IPS DF 6.9 (cell line): ENCODE data around the gene MAP1LC3B.

ENCODE experiments used
- DNase-seq: peaks from one replicate; pipeline ENCODE4 v3.0.0-alpha.2; 2013; ENCODE audit warnings: low read depth, low spot score
- H3K27ac ChIP-seq: one replicate; pipeline ENCODE4 v1.5.1; 2013; ENCODE audit warnings: low read length, control low read depth
- H3K27me3 ChIP-seq: 2 replicates; pipeline ENCODE4 v1.6.1; 2013; ENCODE audit warnings: mild to moderate bottlenecking, low read length; ENCODE audit not compliant: control insufficient read depth, insufficient read depth
- H3K36me3 ChIP-seq: 2 replicates; pipeline ENCODE4 v1.6.1; 2013; ENCODE audit warnings: low read length; ENCODE audit not compliant: control insufficient read depth, insufficient read depth
- H3K4me1 ChIP-seq: 2 replicates; pipeline ENCODE4 v1.6.1; 2013; ENCODE audit warnings: low read length; ENCODE audit not compliant: control insufficient read depth, insufficient read depth
- H3K4me3 ChIP-seq: 2 replicates; pipeline ENCODE4 v1.5.1; 2013; ENCODE audit warnings: mild to moderate bottlenecking, low read length
- H3K9me3 ChIP-seq: 2 replicates; pipeline ENCODE4 v1.6.1; 2013; ENCODE audit warnings: low read length, inconsistent platforms; ENCODE audit not compliant: control insufficient read depth, insufficient read depth
- WGBS: extraction: QIAGEN DNeasy Blood & Tissue Kit; methylation state at CpG from one replicate; pipeline ENCODE4 v1.1.7; 2013; ENCODE audit warnings: mixed read lengths, missing lambda C conversion rate; ENCODE audit not compliant: insufficient read length, insufficient coverage; 5-methylcytosine and 5-hydroxymethylcytosine counted together

MAP1LC3B gene

GRCh38 chr16:87348616-87349157 is 43.4 kb upstream of the MAP1LC3B start:
- no CpG with 5 or more reads among the region's 13 CpGs for WGBS

DNA sequence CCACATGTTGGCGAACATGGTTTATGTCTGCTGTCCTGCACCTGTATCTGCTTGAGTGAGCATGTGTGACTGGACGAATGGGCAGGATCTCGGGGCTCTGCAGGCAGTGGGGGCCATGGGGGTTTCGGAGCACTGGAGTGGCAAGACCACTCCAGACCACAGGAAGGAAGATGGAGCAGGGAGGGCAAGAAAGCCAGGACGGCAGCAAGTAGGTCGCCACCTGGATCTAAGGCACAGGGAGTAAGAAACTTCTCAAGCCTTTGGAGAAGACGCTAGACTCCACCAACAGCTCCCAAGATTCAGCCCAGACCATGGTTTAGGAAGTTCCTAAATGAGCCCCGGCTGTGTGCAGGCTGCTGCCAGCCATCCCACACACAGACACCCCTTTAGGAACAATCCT is 42.1 kb upstream of the MAP1LC3B start:
- Histone ChIP-seq H3K4me3 (no peak overlapping the region), H3K27ac (no peak overlapping the region), H3K27me3 (no peaks in the 10 kb centered on the region), H3K4me1 (no peaks in the 10 kb centered on the region), H3K9me3 (no peaks in the 10 kb centered on the region), H3K36me3 (no peaks in the 10 kb centered on the region)
- no peak for DNase-seq
- WGBS: no CpG with 5 or more reads among the region's 8 CpGs

More at GRCh38 chr16:87348616-87349157, 43.4 kb upstream of the MAP1LC3B start:
- Histone ChIP-seq H3K27me3 (no peaks in the 10 kb centered on the region), H3K4me3 (no peak overlapping the region), H3K36me3 (no peaks in the 10 kb centered on the region), H3K27ac (no peak overlapping the region), H3K4me1 (no peaks in the 10 kb centered on the region), H3K9me3 (no peaks in the 10 kb centered on the region)
- no peak for DNase-seq

DNA sequence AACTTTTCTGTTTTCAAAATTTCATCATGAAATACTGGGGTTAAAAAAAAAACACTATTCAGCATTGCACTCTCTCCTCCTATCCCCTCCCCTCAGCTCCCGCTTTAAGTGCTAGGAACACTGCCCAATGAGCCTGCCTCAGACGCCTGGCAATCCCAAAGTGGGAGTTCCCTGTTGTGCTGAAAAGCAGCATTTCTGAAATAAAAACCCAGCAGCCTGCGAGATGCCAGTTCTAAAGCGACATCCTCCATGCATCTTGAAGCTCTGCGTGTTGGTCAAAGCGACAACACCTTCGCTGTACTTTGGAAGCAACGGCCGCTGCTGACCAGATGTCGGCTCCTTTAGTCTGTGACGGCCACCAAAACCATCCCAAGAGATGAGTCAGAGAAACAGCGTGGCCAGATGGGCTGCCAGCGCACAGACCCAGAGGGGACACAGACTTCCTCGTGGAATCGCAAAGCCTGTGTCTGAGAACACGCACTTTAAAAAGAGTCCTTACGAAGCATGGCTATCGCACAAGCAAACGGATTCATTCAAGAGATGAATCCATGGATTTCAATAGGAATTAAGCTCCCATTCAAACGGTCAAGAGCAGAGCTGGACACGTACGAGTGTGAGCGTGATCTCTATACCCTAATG is 41.3 kb upstream of the MAP1LC3B start:
- Histone ChIP-seq H3K9me3 (no peaks in the 10 kb centered on the region), H3K4me3 (no peak overlapping the region), H3K4me1 (no peaks in the 10 kb centered on the region), H3K27ac (no peak overlapping the region), H3K36me3 (no peaks in the 10 kb centered on the region), H3K27me3 (no peaks in the 10 kb centered on the region)
- WGBS: no CpG with 5 or more reads among the region's 23 CpGs
- no peak for DNase-seq

DNA sequence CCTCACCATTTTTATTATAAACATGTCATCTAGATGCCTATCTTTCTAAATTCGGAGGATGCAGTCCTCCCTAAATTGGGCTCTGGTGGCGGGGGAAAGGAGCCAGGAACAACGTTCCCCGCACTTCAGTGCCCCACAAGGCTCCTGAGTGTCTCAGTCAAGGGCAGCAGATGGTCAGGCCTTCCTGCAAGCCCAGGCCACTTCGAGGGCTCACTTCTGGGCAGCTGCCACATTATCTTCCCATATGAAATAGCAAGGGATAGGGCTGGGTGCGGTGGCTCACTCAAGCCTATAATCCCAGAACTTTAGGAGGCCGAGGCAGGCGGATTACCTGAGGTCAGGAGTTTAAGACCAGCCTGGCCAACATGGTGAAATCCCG is 40.8 kb upstream of the MAP1LC3B start:
- H3K9me3 ChIP-seq: no peaks in the 10 kb centered on the region
- H3K4me3 ChIP-seq: no peak overlapping the region
- no peak overlapping the region for H3K27ac ChIP-seq
- WGBS: no CpG with 5 or more reads among the region's 9 CpGs
- H3K4me1 ChIP-seq: no peaks in the 10 kb centered on the region
- no peaks in the 10 kb centered on the region for H3K27me3 ChIP-seq
- DNase-seq: no peak
- H3K36me3 ChIP-seq: no peaks in the 10 kb centered on the region

DNA sequence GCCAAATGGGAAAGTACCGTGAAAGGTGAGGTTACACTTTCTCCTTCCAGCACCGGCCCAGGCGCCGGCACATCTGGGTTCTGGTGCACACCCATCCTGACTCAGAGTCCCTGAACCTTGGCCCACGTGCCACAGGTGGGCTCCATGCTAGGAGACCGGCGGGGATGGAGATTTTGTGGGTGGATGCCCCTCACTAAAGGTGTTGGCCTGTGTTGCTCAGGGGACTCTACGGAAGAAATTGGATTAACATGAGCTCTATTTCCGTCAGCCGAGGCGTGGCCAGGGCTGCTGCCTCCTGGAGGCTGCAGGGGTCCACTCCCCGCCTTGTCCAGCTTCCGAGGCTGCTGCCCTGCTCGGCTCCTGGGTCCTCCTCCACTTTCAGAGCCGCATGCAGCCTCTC is 39.3 kb upstream of the MAP1LC3B start:
- no peak for DNase-seq
- no peak overlapping the region for H3K27ac ChIP-seq
- no peak overlapping the region for H3K4me3 ChIP-seq
- no peaks in the 10 kb centered on the region for H3K4me1 ChIP-seq
- H3K27me3 ChIP-seq: no peaks in the 10 kb centered on the region
- no CpG with 5 or more reads among the region's 15 CpGs for WGBS
- H3K36me3 ChIP-seq: no peaks in the 10 kb centered on the region
- no peaks in the 10 kb centered on the region for H3K9me3 ChIP-seq

DNA sequence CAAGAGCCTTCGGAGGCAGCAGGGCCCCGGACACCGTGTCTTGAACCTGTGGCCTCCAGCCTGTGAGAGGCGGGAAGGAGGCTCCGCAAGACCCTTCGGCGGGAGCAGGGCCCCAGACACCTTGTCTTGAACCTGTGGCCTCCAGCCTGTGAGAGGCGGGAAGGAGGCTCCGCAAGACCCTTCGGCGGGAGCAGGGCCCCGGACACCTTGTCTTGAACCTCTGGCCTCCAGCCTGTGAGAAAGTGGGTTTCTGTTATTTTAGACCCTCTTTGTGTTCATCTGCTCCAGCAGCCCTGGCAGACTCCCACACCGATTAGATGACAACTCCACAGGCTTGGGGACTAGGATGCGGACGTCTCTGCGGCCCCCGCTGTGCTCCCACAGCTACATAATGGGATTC is 38.5 kb upstream of the MAP1LC3B start:
- H3K36me3 ChIP-seq: peaks cover 4% of the 10 kb centered on the region; the same call in 1 of the 2 replicates
- no peak for DNase-seq
- no CpG with 5 or more reads among the region's 17 CpGs for WGBS
- no peaks in the 10 kb centered on the region for H3K4me1 ChIP-seq
- H3K27ac ChIP-seq: no peak overlapping the region
- no peaks in the 10 kb centered on the region for H3K9me3 ChIP-seq
- no peaks in the 10 kb centered on the region for H3K27me3 ChIP-seq
- H3K4me3 ChIP-seq: no peak overlapping the region

DNA sequence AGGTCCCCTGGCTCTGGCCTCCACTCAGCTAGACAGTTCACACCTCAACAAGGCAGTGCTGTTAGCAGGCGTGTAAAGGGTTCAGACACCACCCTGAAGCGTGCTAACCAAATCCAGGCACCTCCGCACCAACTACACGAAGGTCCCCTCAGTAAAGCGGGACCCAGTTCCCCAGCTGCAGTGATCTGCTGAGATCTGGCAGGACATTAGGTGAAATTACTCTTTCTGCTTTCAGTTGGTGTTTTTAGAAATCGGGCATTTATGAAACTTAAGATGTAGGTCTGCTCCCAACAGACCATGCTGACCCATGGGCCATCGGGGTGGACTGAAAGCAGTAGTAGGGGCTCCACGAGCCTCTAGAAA is 35.7 kb upstream of the MAP1LC3B start:
- no peaks in the 10 kb centered on the region for H3K4me1 ChIP-seq
- WGBS: no CpG with 5 or more reads among the region's 8 CpGs
- H3K27me3 ChIP-seq: no peaks in the 10 kb centered on the region
- no peak overlapping the region for H3K27ac ChIP-seq
- peaks cover 7% of the 10 kb centered on the region; the same call in 1 of the 2 replicates for H3K36me3 ChIP-seq
- no peaks in the 10 kb centered on the region for H3K9me3 ChIP-seq
- no peak overlapping the region for H3K4me3 ChIP-seq
- DNase-seq: no peak

DNA sequence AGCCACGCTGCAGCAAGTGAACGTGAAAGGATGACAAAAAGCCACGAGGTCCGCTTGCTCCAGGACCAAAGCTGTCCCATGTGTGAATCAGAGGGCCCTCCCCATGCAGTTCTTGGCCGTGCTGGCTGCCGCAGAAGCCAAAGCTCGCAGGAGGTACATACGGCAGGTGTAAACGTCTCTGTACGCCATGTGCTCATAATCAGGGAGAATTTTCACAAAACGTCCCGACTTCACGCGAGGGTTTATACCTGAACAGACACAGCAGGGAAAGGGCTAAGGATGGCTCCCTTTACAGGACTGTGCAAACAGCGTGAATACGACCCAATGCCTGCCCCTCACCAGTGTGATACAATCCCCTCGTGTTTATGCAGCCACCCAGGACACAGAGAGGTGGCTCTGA is 33.9 kb upstream of the MAP1LC3B start:
- Histone ChIP-seq H3K4me3 (no peak overlapping the region), H3K27me3 (no peaks in the 10 kb centered on the region), H3K4me1 (no peaks in the 10 kb centered on the region), H3K27ac (no peak overlapping the region), H3K9me3 (no peaks in the 10 kb centered on the region), H3K36me3 (peaks cover 7% of the 10 kb centered on the region; the same call in 1 of the 2 replicates)
- WGBS: no CpG with 5 or more reads among the region's 17 CpGs
- no peak for DNase-seq

GRCh38 chr16:87358696-87359095 is 33.4 kb upstream of the MAP1LC3B start:
- Histone ChIP-seq H3K36me3 (peaks cover 7% of the 10 kb centered on the region; the same call in 1 of the 2 replicates), H3K4me3 (no peak overlapping the region), H3K9me3 (no peaks in the 10 kb centered on the region), H3K4me1 (no peaks in the 10 kb centered on the region), H3K27me3 (no peaks in the 10 kb centered on the region), H3K27ac (no peak overlapping the region)
- WGBS: no CpG with 5 or more reads among the region's 9 CpGs
- no peak for DNase-seq

DNA sequence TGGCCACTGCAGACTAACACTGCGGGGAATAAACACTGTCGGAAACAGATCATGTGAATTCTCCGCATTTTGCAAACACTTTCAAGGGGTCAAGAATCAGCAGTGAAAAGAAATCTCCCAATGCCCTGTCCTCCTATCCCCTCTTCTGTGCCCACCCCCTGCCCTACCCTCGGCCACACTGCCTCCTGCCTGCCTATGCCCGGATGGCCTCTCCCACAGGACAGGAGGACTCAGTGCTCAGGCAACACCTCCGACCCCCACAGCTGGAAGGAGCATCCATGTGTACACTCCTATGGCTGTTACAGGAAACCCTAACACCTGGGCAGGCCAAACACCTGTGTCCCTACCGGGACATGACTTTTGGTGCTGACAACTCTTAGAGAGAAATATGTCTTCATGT is 33.0 kb upstream of the MAP1LC3B start:
- no peaks in the 10 kb centered on the region; the same call in 1 of the 2 replicates for H3K4me1 ChIP-seq
- no peaks in the 10 kb centered on the region for H3K27me3 ChIP-seq
- H3K27ac ChIP-seq: no peak overlapping the region
- no peak overlapping the region for H3K4me3 ChIP-seq
- no CpG with 5 or more reads among the region's 7 CpGs for WGBS
- H3K9me3 ChIP-seq: no peaks in the 10 kb centered on the region
- peaks cover 7% of the 10 kb centered on the region; the same call in 1 of the 2 replicates for H3K36me3 ChIP-seq
- no peak for DNase-seq
